Muscle layer of duodenum (tissue), 2 donors: ENCODE measurements around the gene SETBP1.

Experiments
- H3K27ac ChIP-seq: one replicate; pipeline ENCODE4 v1.7.0; 2013; ENCODE audit warnings: mild to moderate bottlenecking, low read length
- H3K27me3 ChIP-seq: one replicate; pipeline ENCODE4 v1.7.0; 2013; ENCODE audit warnings: low read depth, mild to moderate bottlenecking, control low read depth, low read length
- H3K36me3 ChIP-seq, 2 donors: one replicate each; pipeline ENCODE4 v1.7.0; 2013; ENCODE audit warnings: low read length in 2 of 2, control low read depth in 1 of 2, mild to moderate bottlenecking in 1 of 2; ENCODE audit not compliant: insufficient read depth in 2 of 2, control insufficient read depth in 1 of 2
- H3K4me1 ChIP-seq, 2 donors: one replicate each; pipeline ENCODE4 v1.7.0; 2013; ENCODE audit warnings: low read length in 2 of 2, mild to moderate bottlenecking in 2 of 2, control low read depth in 1 of 2, moderate library complexity in 1 of 2; ENCODE audit not compliant: insufficient read depth in 2 of 2, control insufficient read depth in 1 of 2
- H3K4me3 ChIP-seq, 2 donors: one replicate each; pipeline ENCODE4 v1.7.0; 2013; ENCODE audit warnings: low read length in 2 of 2, low read depth in 1 of 2, mild to moderate bottlenecking in 1 of 2
- H3K9me3 ChIP-seq, 2 donors: one replicate each; pipeline ENCODE4 v1.7.0; 2013; ENCODE audit warnings: low read length in 2 of 2, control low read depth in 1 of 2, mild to moderate bottlenecking in 1 of 2; ENCODE audit not compliant: control insufficient read depth in 1 of 2
- donor health status: healthy.

Gene SETBP1

GRCh38 chr18:44997174-44997573, 316.5 kb downstream of the SETBP1 start:
- Histone ChIP-seq H3K4me3 (no peak overlapping the region), H3K4me1 (no peaks in the 10 kb centered on the region), H3K27me3 (no peaks in the 10 kb centered on the region), H3K9me3 (no peaks in the 10 kb centered on the region), H3K27ac (no peak overlapping the region), H3K36me3 (peaks cover 0 to 3% of the 10 kb centered on the region in 2 donors)

DNA sequence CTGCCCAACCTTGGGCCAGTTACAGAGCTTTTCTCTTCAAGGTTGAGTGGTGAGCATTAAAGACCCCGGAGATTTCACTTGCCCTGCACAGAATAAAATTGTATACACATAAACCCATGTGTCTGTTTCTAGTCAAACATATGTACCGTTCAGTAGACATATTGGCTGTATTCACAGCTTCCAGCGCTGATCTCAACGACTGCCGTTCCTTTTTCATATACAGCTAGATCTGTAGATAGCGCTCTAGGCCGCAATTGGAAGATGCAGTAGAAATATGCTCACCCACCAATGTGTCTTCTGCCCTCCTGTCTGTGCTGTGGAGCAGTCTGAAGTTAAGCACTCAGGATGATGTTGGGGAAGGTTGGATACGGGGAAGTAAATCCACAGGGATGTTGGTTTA, 317.7 kb downstream of the SETBP1 start:
- no peaks in the 10 kb centered on the region for H3K4me1 ChIP-seq
- H3K27ac ChIP-seq = no peak overlapping the region
- H3K4me3 ChIP-seq = no peak overlapping the region
- H3K27me3 ChIP-seq = no peaks in the 10 kb centered on the region
- peaks cover 0 to 3% of the 10 kb centered on the region in 2 donors for H3K36me3 ChIP-seq
- H3K9me3 ChIP-seq = no peaks in the 10 kb centered on the region

- Histone ChIP-seq H3K4me1 (no peaks in the 10 kb centered on the region), H3K9me3 (no peaks in the 10 kb centered on the region), H3K4me3 (no peak overlapping the region), H3K36me3 (no peaks in the 10 kb centered on the region), H3K27me3 (no peaks in the 10 kb centered on the region), H3K27ac (peak overlapping the region; percentile 2)
Observed at GRCh38 chr18:45004546-45005080, 323.9 kb downstream of the SETBP1 start.

DNA sequence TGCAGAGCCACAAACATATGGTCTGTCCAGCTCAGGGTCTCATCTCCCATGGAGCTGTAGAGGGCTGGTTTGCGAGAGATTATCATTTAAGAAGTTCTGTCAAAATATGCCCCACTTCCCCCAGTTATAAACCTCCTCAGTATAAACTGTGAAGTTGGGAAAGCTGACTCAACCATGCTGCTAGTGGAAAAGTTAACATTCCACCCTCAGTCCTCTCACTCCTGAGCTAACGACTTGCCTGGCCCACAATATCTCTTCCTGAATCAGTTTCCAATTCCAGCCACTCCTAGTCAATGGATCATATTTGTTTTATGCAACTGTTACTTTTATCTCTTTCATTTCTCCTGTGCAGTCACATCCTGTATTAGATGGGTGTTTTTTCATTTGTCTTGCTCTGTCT, 326.2 kb downstream of the SETBP1 start:
- Histone ChIP-seq H3K36me3 (no peaks in the 10 kb centered on the region), H3K4me1 (no peaks in the 10 kb centered on the region), H3K27ac (no peak overlapping the region), H3K9me3 (no peaks in the 10 kb centered on the region), H3K27me3 (no peaks in the 10 kb centered on the region), H3K4me3 (no peak overlapping the region)

GRCh38 chr18:45007531-45007930, 326.8 kb downstream of the SETBP1 start:
- Histone ChIP-seq H3K36me3 (no peaks in the 10 kb centered on the region), H3K4me1 (no peaks in the 10 kb centered on the region), H3K9me3 (no peaks in the 10 kb centered on the region), H3K4me3 (no peak overlapping the region), H3K27ac (no peak overlapping the region), H3K27me3 (no peaks in the 10 kb centered on the region)

- H3K9me3 ChIP-seq = no peaks in the 10 kb centered on the region
- H3K27ac ChIP-seq = no peak overlapping the region
- H3K4me1 ChIP-seq = peaks cover 0 to under 1% of the 10 kb centered on the region in 2 donors
- H3K36me3 ChIP-seq = no peaks in the 10 kb centered on the region
- H3K4me3 ChIP-seq = no peak overlapping the region
- H3K27me3 ChIP-seq = no peaks in the 10 kb centered on the region
Observed at GRCh38 chr18:45008694-45009413, 328.2 kb downstream of the SETBP1 start.

DNA sequence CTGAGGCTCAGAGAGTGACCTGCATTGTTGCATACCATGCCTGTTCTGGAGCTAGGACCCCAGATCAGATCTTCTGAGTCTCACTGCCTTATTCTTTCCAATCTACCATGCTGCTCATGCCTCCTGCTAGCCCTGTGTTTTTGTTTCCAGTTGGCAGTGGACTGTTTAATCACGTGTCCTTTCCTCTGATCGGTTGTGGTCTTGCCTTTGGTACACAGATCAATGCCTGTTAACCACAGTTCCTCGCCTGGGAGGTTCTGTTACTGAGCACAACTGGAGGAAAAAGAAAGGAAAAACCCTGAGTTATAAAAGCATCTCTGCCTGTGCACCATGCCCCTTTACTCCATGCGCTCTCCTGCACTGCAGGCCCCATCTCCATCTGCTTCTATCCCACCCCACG, 329.1 kb downstream of the SETBP1 start:
- no peaks in the 10 kb centered on the region for H3K9me3 ChIP-seq
- H3K4me3 ChIP-seq = no peak overlapping the region
- peaks cover 0 to 4% of the 10 kb centered on the region in 2 donors for H3K4me1 ChIP-seq
- no peaks in the 10 kb centered on the region for H3K27me3 ChIP-seq
- no peaks in the 10 kb centered on the region for H3K36me3 ChIP-seq
- no peak overlapping the region for H3K27ac ChIP-seq

GRCh38 chr18:45012286-45012685, 331.6 kb downstream of the SETBP1 start:
- Histone ChIP-seq H3K27me3 (no peaks in the 10 kb centered on the region), H3K9me3 (no peaks in the 10 kb centered on the region), H3K4me3 (no peak overlapping the region), H3K27ac (no peak overlapping the region), H3K36me3 (no peaks in the 10 kb centered on the region), H3K4me1 (peaks cover 8 to 14% of the 10 kb centered on the region in 2 donors)

DNA sequence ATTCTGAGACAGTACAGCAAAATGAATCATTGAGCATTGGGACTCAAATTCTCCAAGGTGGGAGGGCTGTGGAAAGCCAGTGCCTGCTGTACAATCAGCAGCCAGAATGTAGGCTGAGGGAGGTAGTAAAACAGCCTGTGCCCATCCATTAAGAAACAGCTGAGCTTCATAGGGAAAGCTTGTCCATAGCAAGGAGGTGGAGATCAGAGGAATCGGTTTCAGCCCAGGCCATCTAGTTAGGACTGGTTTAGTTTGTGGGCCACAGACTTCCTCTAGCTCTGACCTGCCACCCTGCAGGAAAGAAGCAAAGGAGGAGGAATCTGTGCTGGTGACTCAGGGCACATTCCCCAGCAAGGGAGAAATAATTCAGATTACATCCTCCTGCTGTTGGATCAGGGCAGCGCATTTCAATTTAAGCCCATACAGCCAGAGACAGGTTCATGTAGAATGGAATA, 333.4 kb downstream of the SETBP1 start:
- Histone ChIP-seq H3K36me3 (no peaks in the 10 kb centered on the region), H3K4me3 (no peak overlapping the region), H3K4me1 (peaks cover 8 to 14% of the 10 kb centered on the region in 2 donors), H3K27me3 (no peaks in the 10 kb centered on the region), H3K9me3 (no peaks in the 10 kb centered on the region), H3K27ac (no peak overlapping the region)

DNA sequence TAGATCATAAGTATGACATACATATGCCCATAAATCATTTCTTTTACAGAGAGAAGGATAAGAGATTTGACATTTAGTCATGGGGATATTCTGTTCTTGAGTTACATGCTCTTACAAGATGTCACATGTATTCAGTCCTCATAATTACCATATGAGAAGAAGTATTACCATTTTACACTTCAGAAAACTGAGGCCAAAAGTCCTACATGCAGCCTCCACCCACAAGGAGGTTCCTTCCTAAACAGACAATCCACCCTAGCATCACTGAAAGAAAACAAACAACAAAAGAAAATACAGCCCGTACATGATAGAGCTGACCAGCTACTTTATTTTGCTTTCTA, 335.1 kb downstream of the SETBP1 start:
- Histone ChIP-seq H3K4me1 (peaks cover 8 to 14% of the 10 kb centered on the region in 2 donors), H3K4me3 (peak overlapping the region in 1 of 2 donors; percentile 21), H3K9me3 (no peaks in the 10 kb centered on the region), H3K27me3 (no peaks in the 10 kb centered on the region), H3K27ac (peak overlapping the region; percentile 63), H3K36me3 (no peaks in the 10 kb centered on the region)

GRCh38 chr18:45019469-45019868, 338.8 kb downstream of the SETBP1 start:
- no peak overlapping the region for H3K4me3 ChIP-seq
- no peaks in the 10 kb centered on the region for H3K9me3 ChIP-seq
- no peaks in the 10 kb centered on the region for H3K27me3 ChIP-seq
- no peaks in the 10 kb centered on the region for H3K36me3 ChIP-seq
- peaks cover 8 to 10% of the 10 kb centered on the region in 2 donors for H3K4me1 ChIP-seq
- no peak overlapping the region for H3K27ac ChIP-seq

GRCh38 chr18:45023519-45023918, 342.8 kb downstream of the SETBP1 start:
- no peak overlapping the region for H3K4me3 ChIP-seq
- no peaks in the 10 kb centered on the region for H3K27me3 ChIP-seq
- H3K9me3 ChIP-seq = no peaks in the 10 kb centered on the region
- no peak overlapping the region for H3K27ac ChIP-seq
- H3K36me3 ChIP-seq = no peaks in the 10 kb centered on the region
- no peaks in the 10 kb centered on the region for H3K4me1 ChIP-seq
